HG03575 (cell line): ENCODE measurements around the gene FGF14.

Experiments used
- ATAC-seq: cut with Tn5 transposase; IDR thresholded peaks from one replicate; pipeline ENCODE4 v1.9.1; 2021; ENCODE audit not compliant: unreplicated experiment, insufficient number of reproducible peaks, low FRiP score; ENCODE audit errors: extremely low read depth

The FGF14 gene

DNA sequence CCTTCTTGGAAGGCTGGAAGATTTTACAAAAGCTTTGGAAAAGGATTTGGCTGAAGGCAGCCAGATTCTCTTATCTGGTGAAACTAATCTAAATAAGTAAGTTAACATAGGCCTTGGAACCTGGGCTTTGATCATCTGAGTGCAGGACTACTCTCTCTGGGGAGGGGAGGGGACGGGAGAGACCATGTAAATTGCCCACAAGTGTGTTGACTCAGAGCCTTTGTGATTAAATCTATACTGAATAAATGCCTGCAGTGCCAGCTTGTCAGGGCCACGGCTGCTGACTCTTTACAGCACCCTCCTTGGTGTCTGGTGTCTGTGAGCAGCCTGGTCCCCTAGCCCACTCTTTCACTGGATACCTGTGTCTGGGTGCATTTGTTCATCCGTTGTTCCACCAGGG is 698.0 kb downstream of the FGF14 start:
- ATAC-seq, result no peak

DNA sequence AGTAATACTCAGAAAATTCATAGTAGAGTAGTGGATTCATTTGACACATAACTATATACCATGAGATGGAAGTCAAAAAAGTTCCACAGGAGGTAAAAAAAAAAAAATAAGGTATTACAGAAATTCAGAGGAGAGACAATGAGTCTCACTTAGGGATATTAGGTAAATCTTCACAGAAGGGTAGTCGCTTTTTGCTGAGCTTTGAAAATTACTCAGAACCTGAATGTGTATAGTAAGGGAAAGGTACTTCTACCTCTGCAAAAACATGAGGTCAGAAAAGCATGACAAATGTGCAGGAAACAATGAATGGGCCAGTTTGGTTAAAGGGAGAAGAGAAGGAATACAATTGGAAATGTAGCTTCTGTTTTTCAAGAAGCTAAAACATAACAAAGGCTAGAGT is 698.8 kb downstream of the FGF14 start:
- no peak for ATAC-seq

DNA sequence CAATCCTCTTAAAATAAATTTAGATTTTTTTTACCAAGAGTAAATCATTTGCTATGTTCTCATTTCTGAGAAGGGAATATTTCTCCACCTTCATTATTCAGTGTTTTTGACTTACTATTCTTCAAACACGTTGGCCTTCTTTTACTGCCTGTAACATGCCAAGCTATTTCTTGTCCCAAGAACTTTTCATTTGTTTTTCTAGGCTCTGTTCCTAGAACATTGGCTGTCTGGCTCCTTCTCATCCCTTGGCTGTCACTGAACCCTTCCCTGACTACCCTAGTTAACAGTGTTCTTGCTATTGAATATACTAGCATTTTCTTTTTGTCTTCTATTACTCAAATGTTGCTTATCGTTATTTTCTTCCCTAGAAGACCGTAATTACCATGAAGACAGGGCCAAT is 701.2 kb downstream of the FGF14 start:
- ATAC-seq, result no peak

DNA sequence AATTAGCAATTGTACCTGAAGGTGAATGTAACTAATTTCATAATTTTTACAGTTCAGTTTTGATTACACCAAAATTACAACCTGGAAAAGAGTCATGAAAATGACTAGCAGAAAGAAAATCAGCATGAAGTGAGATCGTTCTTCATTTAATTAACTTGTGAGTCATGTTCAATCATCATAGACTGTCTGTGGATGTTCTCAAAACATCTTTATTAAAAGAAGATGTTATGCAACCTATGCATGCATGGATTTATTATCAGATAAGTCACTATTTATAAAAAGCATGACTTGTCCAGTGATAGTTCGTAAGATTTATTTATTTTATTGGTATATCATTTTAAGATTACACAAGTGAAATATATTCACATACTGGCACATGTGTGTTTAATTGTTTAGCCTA is 703.4 kb downstream of the FGF14 start:
- no peak for ATAC-seq

DNA sequence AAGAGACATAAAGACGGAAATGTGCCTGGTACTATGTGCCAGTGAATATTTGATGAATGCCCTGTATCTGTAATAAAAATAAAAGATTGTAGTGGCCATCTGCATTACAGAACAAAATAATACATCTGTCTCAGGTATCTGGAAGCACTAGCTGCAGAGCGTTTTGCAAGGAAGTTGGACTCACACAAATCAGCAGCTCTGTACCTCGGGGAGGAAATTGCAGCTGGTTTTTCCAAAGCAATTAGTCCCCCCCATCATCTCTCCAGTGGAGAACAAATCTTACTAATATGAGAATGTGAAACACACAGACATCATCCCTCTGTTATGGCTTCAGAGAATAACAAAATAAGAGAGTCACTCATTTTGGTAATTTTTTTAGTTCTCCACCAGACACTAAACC is 704.1 kb downstream of the FGF14 start:
- no peak for ATAC-seq

DNA sequence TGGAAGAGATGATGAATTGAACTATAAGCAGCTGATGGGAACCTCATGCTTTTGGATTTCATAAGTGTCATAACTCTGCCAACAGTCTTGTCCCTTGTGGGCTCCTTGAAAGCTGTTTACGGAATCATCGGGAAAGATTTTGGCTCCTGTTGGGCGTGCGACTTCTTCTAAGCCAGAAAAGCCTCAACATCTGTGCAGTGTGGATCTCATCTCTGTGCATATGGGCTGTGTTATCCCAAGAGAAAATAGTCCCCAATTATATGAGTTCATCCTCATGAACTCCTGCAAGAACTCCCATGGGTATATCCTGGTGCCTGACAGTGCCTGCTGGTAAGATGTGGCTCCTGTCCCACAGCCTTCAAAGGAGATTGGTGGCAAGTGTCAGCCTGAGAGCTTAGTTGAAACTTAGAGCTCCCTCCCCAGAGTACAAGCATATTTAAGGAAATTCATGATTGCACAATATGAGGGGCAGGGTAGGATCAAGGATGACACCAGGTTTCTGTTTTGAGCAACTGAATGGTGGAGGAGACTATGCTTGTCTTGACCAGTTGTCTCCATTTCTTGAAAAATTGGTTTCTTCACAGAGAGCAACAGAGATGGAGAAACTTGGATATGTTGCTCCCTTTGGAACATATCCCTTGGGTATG is 705.9 kb downstream of the FGF14 start:
- ATAC-seq, result no peak

DNA sequence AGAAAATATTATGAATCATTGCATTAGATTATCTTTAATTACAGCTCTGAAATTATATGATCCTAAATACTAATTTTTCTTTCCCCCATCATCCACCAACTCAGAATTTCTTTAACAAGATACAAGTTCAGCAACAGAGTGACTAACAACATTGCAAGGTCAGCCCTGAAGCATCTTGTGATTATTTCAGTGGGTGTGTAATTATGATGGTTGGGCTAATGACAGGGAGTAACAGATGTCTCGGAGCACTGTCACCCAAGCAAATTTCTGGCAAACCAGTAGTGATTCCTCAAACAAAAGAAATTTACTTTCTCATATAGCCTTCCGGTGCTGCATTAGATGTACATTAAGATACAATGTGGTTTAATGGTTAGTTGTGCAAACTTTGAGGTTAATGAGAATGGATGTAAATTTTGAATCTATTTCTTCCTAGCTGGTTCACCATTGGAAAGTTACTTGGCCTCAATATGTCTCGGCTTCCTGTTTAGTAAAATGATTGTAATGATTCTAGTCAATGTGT is 710.4 kb downstream of the FGF14 start:
- no peak for ATAC-seq

DNA sequence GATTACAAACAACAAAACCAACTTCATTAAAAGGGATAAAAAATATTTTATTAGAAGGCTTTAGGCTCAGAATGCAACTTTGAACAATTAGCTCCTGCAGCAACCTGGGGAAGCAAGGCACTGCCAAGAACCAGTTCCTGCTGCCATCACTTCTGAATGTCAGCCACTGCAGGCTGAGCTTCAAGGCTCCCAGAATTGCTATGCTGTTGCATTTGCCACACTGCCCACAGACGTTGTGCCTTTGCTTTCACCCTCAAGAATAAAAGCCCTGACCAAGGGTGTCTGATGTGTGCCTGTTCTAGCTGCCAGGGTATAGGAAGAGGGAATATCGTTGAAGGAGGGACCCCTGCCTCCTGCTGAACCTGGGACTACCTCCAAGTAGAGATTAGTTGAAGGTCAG is 711.0 kb downstream of the FGF14 start:
- no peak for ATAC-seq

DNA sequence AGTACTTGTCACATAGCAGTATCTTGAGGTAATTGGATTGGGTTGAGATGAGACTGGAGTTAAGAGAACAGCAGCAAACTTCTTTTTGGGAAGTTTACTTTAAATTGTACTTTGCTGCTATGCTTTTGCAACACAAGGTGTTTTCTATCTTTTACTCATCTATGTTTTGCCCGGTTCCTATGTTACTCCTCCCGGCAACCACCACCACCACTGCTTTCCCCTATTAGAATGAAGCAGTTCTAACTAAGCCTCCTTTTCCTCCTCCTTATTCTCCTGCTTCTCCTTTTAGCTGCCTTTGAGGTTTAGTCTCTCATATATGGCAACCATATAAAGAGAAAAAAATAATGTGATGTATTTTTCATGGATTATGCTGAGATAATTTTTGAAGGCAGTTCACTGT is 715.8 kb downstream of the FGF14 start:
- ATAC-seq, result no peak

DNA sequence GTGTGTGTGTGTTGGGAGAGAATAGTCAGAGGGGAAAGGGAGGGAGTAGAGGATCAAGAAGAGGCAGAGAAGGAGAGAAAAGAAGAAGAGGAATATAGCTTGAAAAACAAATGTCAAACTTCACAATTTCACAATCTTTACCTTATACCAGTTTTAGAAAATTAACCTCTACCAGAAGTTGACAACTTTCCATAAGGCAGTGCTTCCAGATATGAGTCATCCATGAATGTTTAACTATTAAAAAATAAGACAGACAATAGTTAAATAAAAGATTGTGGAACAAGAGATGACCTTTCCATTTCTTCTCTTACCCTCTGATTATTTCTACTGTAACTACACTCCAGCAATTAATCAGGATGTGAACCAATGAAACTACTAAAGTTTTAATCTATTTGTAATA is 720.0 kb downstream of the FGF14 start:
- ATAC-seq, result no peak

DNA sequence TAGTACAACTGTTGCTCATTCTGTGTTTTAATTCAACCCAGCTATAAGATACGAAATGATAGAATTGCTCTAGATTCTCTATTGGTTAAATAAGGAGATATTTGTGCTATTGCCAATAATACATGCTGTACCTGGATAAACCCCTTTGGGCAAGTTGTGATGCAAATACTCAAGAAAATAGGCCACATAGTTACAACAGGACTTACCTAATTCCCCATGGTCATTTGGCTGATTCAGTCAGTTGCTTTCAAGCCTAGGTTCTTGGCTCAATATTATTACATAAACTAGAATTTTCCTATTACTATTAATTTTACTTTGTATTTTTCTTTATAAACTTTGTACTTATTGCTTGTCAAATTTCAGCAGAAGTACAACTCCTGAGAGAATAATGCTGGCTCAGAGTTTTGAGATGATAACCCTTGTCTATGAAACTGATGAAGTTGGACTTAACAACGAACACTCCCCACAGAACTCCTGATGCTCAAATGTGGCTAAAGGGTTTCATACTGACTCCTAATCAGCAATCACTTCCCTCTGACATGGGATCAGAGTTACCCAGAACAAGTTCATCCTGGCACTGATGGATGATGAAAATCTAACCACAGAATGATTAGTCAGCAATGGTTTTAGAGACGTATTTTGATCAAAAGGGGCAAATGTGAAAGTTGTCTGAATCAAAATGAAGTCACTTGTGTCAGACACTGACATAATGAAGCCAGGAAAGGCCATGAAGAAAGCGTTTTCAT is 728.3 kb downstream of the FGF14 start:
- ATAC-seq, result no peak

DNA sequence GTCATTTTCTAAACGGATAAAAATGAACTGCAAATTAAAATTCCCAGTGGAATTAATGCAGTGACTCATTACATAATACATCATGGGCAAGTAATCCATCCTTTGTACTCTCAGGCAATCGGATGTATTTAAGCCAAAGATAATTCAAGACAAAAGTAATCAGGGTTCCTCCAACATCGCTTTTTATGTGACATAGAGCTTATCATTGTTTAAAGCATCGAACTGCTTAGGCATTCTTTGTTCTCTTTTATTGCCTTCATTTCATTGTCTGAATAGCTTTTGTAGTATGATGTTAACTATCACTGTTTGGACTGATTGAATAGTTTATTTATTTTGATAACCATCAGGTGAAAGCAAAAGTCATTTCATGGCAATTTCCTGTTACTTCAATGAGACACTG is 740.0 kb downstream of the FGF14 start:
- no peak for ATAC-seq
